ENCODE measurements around the gene FTO.

FTO gene

GRCh38 chr16:53784291-53784690, 80.3 kb downstream of the FTO start:
- DNase-seq (ENCODE audit: low read depth) = no peak

- DNase-seq (ENCODE audit: low read depth) = no peak
Observed at GRCh38 chr16:53785044-53785443, 81.1 kb downstream of the FTO start.

- DNase-seq (ENCODE audit: low read depth) = no peak
Observed at GRCh38 chr16:53785916-53786315, 82.0 kb downstream of the FTO start.

GRCh38 chr16:53787423-53787822, 83.5 kb downstream of the FTO start:
- no peak for DNase-seq (ENCODE audit: low read depth)

GRCh38 chr16:53789137-53789536, 85.2 kb downstream of the FTO start:
- DNase-seq (ENCODE audit: low read depth) = no peak

- DNase-seq (ENCODE audit: low read depth) = no peak
Observed at GRCh38 chr16:53792161-53792951, 88.4 kb downstream of the FTO start.

- DNase-seq (ENCODE audit: low read depth) = no peak
Observed at GRCh38 chr16:53803451-53803850, 99.5 kb downstream of the FTO start.

GRCh38 chr16:53803998-53804397, 100.0 kb downstream of the FTO start:
- no peak for DNase-seq (ENCODE audit: low read depth)

- DNase-seq (ENCODE audit: low read depth) = no peak
Observed at GRCh38 chr16:53804467-53804866, 100.5 kb downstream of the FTO start.

- DNase-seq (ENCODE audit: low read depth) = no peak
Observed at GRCh38 chr16:53805113-53805512, 101.2 kb downstream of the FTO start.

- no peak for DNase-seq (ENCODE audit: low read depth)
Observed at GRCh38 chr16:53805752-53806151, 101.8 kb downstream of the FTO start.

- DNase-seq (ENCODE audit: low read depth) = peak; percentile 58
Observed at GRCh38 chr16:53809088-53809932, 105.4 kb downstream of the FTO start.

GRCh38 chr16:53812914-53813313, 109.0 kb downstream of the FTO start:
- DNase-seq (ENCODE audit: low read depth) = no peak

GRCh38 chr16:53814801-53815200, 110.8 kb downstream of the FTO start:
- no peak for DNase-seq (ENCODE audit: low read depth)

- no peak for DNase-seq (ENCODE audit: low read depth)
Observed at GRCh38 chr16:53816211-53816836, 112.4 kb downstream of the FTO start.

- peak; percentile 87 for DNase-seq (ENCODE audit: low read depth)
Observed at GRCh38 chr16:53817117-53817755, 113.3 kb downstream of the FTO start.

- DNase-seq (ENCODE audit: low read depth) = peak; percentile 43
Observed at GRCh38 chr16:53817812-53818550, 114.0 kb downstream of the FTO start.

GRCh38 chr16:53821487-53821886, 117.5 kb downstream of the FTO start:
- peak; percentile 62 for DNase-seq (ENCODE audit: low read depth)

GRCh38 chr16:53821957-53822625, 118.1 kb downstream of the FTO start:
- peak; percentile 75 for DNase-seq (ENCODE audit: low read depth)

- DNase-seq (ENCODE audit: low read depth) = no peak
Observed at GRCh38 chr16:53822936-53823529, 119.1 kb downstream of the FTO start.

GRCh38 chr16:53826658-53827057, 122.7 kb downstream of the FTO start:
- DNase-seq (ENCODE audit: low read depth) = no peak
